Lower leg skin (tissue), 4 donors: ENCODE data around the gene RBKS. TPM values are rescaled to one million over a fixed set of nuclear protein-coding genes. Genes with fewer than 3 reads are reported as not detected.

ENCODE experiments used
- DNase-seq, 2 donors: peaks; one replicate each; pipeline ENCODE4 v3.0.0-alpha.2; 2019; ENCODE audit warnings: low spot score in 2 of 2
- H3K4me3 ChIP-seq: fragments of 200-600 bp; sonication (generic); 2 replicates; pipeline ENCODE4 v1.5.1; 2017; ENCODE audit warnings: mild to moderate bottlenecking, low read depth; ENCODE audit not compliant: poor library complexity, severe bottlenecking
- CTCF ChIP-seq, 3 donors: fragments of 450-650 bp; IDR thresholded peaks; one replicate each; pipeline ENCODE4 v1.5.1; 2016; ENCODE audit warnings: antibody characterized with exemption in 3 of 3, mild to moderate bottlenecking in 3 of 3, moderate library complexity in 2 of 3
- POLR2A ChIP-seq, 2 donors: fragments of 450-650 bp; IDR thresholded peaks; one replicate each; pipeline ENCODE4 v1.6.1; 2016 to 2017; ENCODE audit warnings: antibody characterized with exemption in 2 of 2, mild to moderate bottlenecking in 1 of 2, moderate library complexity in 1 of 2
- WGBS, 2 donors: methylation state at CpG; one replicate each; pipeline ENCODE4 v1.1.5; 2018; 5-methylcytosine and 5-hydroxymethylcytosine counted together
- intact Hi-C: fragments of 100-400 bp; cut with DNase I; formaldehyde crosslinking; loops from one replicate; pipeline ENCODE4 v1.15.0; 2023; ENCODE audit warnings: low total_unique reads
- total RNA-seq, 4 donors: library from RNA; depleted of rRNA; stranded (reverse); fragments of >200 nt; gene quantifications; one replicate each; pipeline ENCODE4 v1.1.0, GENCODE V29; 2016

The RBKS gene
- total RNA-seq, 4 donors from 2014 or later = 0.95 to 2.6 (median 1.3) TPM

DNA sequence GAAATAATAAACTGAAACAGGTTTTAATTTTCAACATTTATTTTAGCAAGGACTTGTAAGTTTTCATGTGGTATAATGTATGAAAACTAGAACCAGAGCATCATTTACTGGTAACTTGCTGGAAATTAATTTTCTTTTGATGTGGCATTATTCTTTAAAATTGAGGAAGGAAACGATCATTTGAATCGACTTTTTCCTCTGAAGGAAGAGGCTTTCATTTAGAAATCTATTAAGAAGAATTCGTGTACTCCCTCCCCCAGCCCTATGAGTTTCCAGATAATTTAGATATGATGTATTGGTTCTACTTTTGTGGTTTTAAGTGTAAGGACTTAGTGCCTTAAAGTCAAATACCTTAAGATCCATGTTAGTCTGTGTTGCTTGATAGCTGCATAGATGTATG lies 2.8 kb upstream of the RBKS start:
- DNase-seq = no peak
- H3K4me3 ChIP-seq = no peak overlapping the region
- 58 to 61% methylated on average over 3 of the region's 3 CpGs for WGBS, 2 donors
- TF ChIP-seq POLR2A (IDR thresholded peaks at IDR 0.05) (no peak), CTCF (IDR thresholded peaks at IDR 0.05) (no peak)
- intact Hi-C loops = no loop called here

DNA sequence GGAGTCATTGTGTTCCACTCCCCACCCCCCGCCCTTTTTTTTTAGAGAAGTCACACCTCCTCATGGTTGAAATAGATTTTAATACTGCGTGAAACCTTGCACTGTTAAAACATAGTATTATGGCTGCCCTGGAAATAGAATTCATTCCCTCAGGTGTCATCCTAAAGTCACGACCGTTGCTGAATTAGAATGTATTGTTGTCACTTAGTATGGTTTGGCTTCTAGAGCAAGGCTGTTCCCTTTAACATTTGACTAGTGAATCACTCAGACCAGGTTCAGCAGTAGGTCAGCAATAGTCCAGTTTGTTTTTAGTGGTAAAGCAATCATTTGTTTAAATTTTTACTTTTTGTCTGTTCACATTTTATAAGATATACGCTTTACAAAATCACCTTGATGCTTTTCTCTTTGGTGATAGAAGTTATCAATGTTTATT lies 1.5 kb upstream of the RBKS start:
- no peak for DNase-seq
- intact Hi-C loops = no loop called here
- TF ChIP-seq CTCF (IDR thresholded peaks at IDR 0.05) (no peak), POLR2A (IDR thresholded peaks at IDR 0.05) (no peak)
- no peak overlapping the region for H3K4me3 ChIP-seq
- WGBS, 2 donors = 70 to 79% methylated on average over 5 of the region's 5 CpGs

DNA sequence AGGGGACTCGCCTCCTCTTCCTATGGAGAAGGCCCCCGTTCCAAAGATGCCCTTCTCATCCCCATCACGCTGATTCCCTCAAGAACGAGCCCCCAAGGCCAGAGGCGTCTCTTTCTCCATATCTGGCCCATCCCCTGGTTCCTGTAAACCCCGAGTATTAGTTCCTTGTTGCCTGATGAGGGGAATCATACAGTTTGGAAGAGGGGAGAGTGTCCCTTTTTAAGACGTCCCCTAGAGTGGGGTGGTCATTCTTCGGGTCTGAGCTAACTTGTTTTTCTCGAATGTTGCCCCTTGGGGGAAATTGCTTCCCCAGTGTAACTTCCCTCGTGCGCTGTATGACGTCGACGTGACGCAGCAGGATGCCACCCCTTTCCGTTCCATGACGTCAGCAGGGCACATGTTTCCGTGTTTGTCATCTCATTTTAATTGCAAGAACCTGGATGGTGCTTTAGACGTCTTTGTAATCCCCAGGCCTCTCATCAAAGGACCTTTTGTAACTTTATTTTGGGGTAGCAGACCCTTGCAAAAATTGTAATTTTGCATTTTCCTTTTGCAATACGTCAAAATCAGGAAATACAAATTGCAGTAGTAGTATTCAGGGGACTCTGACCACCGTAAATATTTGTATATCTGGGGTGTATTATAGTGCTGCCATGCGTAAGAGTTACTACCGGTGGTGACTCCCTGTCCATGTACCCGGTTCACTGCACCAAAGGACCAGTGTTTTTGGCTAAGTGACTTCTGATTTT lies 911 bp upstream of the RBKS start:
- DNase-seq = peak; percentile 85 to 96
- intact Hi-C loops = no loop called here
- TF ChIP-seq POLR2A (IDR thresholded peaks at IDR 0.05) (no peak), CTCF (IDR thresholded peaks at IDR 0.05) (no peak)
- peak overlapping the region; percentile 66 for H3K4me3 ChIP-seq
- WGBS, 2 donors = 17 to 19% methylated on average over 24 of the region's 24 CpGs

DNA sequence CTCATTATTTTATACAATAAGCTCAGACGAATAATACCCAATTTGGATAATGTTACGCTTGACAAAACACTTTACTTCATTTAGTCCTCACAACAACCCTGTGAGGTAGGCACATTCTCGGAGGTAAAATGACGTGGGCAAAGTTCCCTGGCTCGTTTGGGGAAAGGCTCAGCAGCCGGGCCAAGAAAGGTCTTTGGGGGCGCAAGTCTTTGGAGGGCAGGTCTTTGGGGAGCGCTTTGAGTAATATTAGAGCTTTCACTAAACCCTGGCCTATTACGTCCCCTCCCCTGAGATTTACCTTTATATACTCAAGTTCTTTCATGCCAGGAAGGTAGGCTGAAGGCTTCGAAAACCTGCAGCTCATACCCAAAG lies 427 bp downstream of the RBKS start:
- 17% methylated on average over 10 of the region's 10 CpGs for WGBS, 2 donors

GRCh38 chr2:27888790-27889189 lies 1.4 kb downstream of the RBKS start:
- no peak overlapping the region for H3K4me3 ChIP-seq
- intact Hi-C loops = loop anchor here (5.0 kb wide), 1 partner anchor 514 kb away; no protein-coding TSS in a partner anchor
- TF ChIP-seq CTCF (IDR thresholded peaks at IDR 0.05) (no peak), POLR2A (IDR thresholded peaks at IDR 0.05) (no peak)
- DNase-seq = no peak
- WGBS, 2 donors = 58 to 63% methylated on average over 3 of the region's 3 CpGs

More for the DNA sequence above, 427 bp downstream of the RBKS start:
- no peak for TF ChIP-seq POLR2A (IDR thresholded peaks at IDR 0.05)
- TF ChIP-seq CTCF (IDR thresholded peaks at IDR 0.05) = no peak
- peak overlapping the region; percentile 50 for H3K4me3 ChIP-seq
- peak; percentile 29 to 84 for DNase-seq
- intact Hi-C loops = loop anchor here (5.0 kb wide), 1 partner anchor 513 kb away; no protein-coding TSS in a partner anchor
